ENCODE data around the gene GPR146. TPM values are rescaled to one million over a fixed set of nuclear protein-coding genes. Genes with fewer than 3 reads are reported as not detected.

The GPR146 gene
- total RNA-seq, 1 donor, result 1.2 TPM

DNA sequence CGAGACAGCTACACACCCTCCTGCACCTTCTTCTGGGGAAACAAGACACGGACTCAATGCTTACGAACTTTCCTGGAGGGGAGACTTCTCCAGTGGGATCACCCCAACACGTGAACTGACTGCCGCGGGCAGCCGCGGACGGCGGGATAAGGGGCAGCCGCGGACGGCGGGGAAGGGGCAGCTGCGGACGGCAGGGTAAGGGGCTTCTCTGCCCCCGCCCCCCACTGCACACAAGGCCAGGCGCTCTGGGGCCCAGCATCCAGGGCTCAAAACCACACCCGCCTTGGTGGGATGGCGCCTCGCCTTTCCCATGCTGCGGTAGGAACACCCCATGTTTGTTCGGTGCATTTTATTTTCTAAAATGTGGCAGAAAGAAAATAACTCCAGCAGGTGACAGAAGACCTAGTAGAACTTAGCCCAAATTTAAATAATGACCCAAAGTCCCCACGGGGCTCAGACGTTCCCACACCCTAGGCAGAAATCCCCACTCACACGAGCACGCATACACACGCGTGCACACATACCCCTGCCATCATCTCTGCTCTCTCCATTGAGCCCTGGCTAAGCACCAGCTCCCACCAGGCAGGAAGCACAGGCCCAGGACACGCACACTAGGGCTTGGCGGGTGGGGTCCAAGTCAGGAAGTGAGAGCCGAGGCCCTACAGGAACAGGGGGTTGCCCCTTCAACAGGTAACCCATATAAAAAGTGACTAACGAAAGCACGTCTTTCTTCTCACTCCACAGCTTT lies 26.6 kb upstream of the GPR146 start:
- no peak for DNase-seq (ENCODE audit: low read depth)
- TF ChIP-seq, protein P1, sequence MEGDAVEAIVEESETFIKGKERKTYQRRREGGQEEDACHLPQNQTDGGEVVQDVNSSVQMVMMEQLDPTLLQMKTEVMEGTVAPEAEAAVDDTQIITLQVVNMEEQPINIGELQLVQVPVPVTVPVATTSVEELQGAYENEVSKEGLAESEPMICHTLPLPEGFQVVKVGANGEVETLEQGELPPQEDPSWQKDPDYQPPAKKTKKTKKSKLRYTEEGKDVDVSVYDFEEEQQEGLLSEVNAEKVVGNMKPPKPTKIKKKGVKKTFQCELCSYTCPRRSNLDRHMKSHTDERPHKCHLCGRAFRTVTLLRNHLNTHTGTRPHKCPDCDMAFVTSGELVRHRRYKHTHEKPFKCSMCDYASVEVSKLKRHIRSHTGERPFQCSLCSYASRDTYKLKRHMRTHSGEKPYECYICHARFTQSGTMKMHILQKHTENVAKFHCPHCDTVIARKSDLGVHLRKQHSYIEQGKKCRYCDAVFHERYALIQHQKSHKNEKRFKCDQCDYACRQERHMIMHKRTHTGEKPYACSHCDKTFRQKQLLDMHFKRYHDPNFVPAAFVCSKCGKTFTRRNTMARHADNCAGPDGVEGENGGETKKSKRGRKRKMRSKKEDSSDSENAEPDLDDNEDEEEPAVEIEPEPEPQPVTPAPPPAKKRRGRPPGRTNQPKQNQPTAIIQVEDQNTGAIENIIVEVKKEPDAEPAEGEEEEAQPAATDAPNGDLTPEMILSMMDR (IDR thresholded peaks at IDR 0.05; ENCODE audit: insufficient read depth, low read length), result no peak
- no peak overlapping the region for H3K4me3 ChIP-seq (ENCODE audit: low read depth, low read length)

DNA sequence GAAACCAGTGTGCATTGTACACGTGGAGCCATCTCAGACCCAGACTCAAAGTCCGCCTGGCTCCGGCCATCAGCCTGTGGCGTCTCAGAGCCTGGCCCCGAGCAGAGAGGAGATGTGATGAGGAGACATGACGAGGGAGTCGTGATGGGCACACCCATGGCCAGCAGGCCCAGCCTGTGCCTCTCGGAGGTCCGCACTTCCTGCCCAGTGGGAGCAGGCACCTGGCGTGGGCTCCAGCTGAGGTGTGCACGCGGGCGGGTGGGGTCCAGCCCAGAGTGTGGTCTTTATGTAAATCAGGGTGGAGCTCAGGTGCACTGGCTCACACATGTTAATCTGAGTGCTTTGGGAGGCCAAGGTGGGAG lies 26.0 kb upstream of the GPR146 start:
- H3K4me3 ChIP-seq (ENCODE audit: low read depth, low read length), result no peak overlapping the region
- DNase-seq (ENCODE audit: low read depth), result no peak
- TF ChIP-seq, protein P1 (IDR thresholded peaks at IDR 0.05; ENCODE audit: insufficient read depth, low read length), result no peak

DNA sequence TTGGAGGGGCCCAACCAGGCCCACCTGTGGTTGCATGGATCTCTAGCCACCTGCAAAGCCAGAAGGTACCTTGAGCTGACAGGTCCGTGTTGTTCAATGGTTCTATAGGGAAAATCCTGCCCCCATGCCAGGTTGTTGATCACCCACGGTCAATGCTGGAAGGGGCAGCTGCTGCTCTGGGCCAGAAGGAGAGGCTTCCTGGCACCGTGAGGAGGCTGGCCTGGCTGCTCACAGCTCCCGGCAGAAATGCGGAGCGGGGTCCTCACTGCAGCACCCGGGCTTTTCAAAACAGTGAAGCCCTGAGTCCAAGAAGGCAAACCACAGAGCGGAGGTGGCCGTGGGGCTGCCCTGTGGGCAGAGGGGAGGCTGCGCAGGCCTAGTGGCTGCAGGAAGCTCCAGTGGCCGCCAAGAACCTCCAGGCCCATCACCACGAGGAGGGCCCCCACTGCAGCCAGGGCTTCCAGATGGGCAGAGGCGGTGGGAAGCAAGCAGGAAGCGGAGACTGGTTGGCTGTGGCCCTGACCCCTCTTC lies 25.0 kb upstream of the GPR146 start:
- TF ChIP-seq, protein P1 (IDR thresholded peaks at IDR 0.05; ENCODE audit: insufficient read depth, low read length), result no peak
- DNase-seq (ENCODE audit: low read depth), result no peak

DNA sequence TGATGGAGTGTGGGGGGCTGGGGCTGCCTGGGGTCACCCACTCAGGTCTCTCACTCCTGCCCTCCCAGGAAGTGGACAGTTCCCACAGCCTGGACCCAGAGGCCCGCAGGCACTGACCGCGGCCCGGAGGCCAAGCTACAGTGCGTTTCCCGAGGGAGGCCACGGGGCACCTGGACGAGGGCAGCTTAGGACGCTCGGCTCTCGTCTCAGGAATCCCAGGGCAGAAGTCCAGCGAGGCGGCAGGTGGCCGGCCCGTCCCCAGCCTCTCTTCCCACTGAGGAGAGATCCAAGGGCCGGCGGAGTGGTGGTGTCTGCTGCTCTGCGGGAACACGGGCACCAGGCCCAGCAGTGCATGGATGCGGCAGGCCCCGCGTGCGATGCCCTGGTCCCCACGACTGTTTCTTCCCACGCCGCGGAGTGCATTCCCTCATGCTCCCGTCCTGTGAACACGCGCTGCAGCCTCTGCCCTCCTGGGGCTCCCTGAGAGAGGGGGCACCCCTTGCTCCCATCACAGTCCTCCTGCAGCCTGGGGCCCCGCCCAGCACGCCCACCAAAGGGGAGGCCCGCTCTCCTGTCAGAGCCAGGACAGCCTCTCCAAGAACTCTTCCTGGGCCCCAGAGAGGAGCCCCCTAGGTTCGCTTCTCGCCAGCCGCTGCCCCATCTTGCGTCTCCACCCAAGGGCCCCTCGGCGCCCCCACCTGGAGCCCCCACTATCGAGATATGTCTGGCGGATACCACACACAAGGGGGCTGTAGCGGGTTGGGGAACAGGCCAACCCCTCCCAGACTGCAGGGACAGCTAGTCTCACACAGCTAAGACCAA lies 24.3 kb upstream of the GPR146 start:
- DNase-seq (ENCODE audit: low read depth), result no peak
- H3K4me3 ChIP-seq (ENCODE audit: low read depth, low read length), result no peak overlapping the region
- TF ChIP-seq, protein P1 (IDR thresholded peaks at IDR 0.05; ENCODE audit: insufficient read depth, low read length), result no peak

More for the DNA sequence above, 25.0 kb upstream of the GPR146 start:
- H3K4me3 ChIP-seq (ENCODE audit: low read depth, low read length), result no peak overlapping the region

DNA sequence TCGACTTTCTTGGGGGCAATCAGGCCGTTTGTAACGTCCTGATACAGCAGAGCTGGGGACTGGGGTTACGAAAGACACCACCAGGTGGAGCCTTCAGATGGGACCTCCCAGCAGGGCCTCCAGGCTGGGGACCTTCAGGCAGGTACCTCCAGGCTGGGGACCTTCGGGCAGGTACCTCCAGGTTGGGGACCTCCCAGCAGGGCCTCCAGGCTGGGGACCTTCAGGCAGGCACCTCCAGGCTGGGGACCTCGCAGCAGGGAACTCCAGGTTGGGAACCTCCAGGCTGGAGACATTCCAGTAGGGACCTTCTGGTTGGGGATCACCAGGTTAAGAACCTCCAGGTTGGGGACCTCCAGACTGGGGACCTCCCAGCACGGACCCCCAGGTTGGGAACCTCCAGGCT lies 23.5 kb upstream of the GPR146 start:
- no peak for DNase-seq (ENCODE audit: low read depth)
- TF ChIP-seq, protein P1 (IDR thresholded peaks at IDR 0.05; ENCODE audit: insufficient read depth, low read length), result no peak
- no peak overlapping the region for H3K4me3 ChIP-seq (ENCODE audit: low read depth, low read length)

DNA sequence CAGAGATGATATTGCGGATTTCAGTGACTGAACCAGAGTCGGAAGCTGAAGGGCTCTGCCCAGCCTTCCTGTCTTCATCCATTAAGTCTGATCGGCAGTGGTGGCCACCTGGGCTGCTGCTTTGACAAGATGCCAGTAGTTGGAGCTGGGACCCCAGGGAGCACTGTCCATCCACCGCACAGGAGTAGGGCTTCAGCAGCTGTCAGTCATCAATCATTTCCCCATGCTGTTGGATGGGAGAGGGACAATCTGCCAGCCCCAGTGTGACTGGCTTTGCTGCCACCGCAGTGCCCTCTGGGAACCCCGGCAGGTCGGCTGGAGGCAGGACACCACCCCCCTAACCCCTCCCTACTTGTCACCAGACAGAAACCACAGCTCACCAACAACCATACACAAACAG lies 23.0 kb upstream of the GPR146 start:
- TF ChIP-seq, protein P1 (IDR thresholded peaks at IDR 0.05; ENCODE audit: insufficient read depth, low read length), result no peak
- no peak for DNase-seq (ENCODE audit: low read depth)
- no peak overlapping the region for H3K4me3 ChIP-seq (ENCODE audit: low read depth, low read length)

Data from fibroblast of the aortic adventitia (primary cell).